HEK293 (cell line): Measurements from ENCODE around the gene MLXIPL.

Source experiments
- CTCF ChIP-seq: fragments of 450-650 bp; formaldehyde crosslinking; IDR thresholded peaks from 2 replicates; pipeline ENCODE4 v1.5.1; 2016; ENCODE audit warnings: missing biosample characterization, missing genetic modification characterization
- HIC1 ChIP-seq: fragments of 450-650 bp; formaldehyde crosslinking; IDR thresholded peaks from 2 replicates; pipeline ENCODE4 v1.5.1; 2016; ENCODE audit warnings: missing biosample characterization, missing genetic modification characterization
- PRDM1 ChIP-seq: fragments of 450-650 bp; formaldehyde crosslinking; IDR thresholded peaks from 2 replicates; pipeline ENCODE4; 2016; ENCODE audit warnings: missing biosample characterization, missing genetic modification characterization
- YY1 ChIP-seq: fragments of 450-650 bp; formaldehyde crosslinking; IDR thresholded peaks from 2 replicates; pipeline ENCODE4 v1.5.1; 2018; ENCODE audit warnings: missing biosample characterization, missing genetic modification characterization
- ZBTB11 ChIP-seq: fragments of 450-650 bp; formaldehyde crosslinking; conservative IDR thresholded peaks from 2 replicates; pipeline ENCODE4 v1.5.1; 2016; ENCODE audit warnings: low read depth, missing biosample characterization, missing genetic modification characterization
- ZBTB8A ChIP-seq: fragments of 450-650 bp; formaldehyde crosslinking; IDR thresholded peaks from 2 replicates; pipeline ENCODE4 v1.5.1; 2016; ENCODE audit warnings: missing biosample characterization, missing genetic modification characterization
- ZNF280D ChIP-seq: fragments of 450-650 bp; formaldehyde crosslinking; IDR thresholded peaks from 2 replicates; pipeline ENCODE4 v1.5.1; 2016; ENCODE audit warnings: missing biosample characterization, missing genetic modification characterization
- ZNF362 ChIP-seq: fragments of 450-650 bp; formaldehyde crosslinking; IDR thresholded peaks from 2 replicates; pipeline ENCODE4 v1.5.1; 2016; ENCODE audit warnings: missing biosample characterization, missing genetic modification characterization
- ZNF530 ChIP-seq: fragments of 450-650 bp; formaldehyde crosslinking; IDR thresholded peaks from 2 replicates; pipeline ENCODE4 v1.5.1; 2016; ENCODE audit warnings: low read depth, missing biosample characterization, missing genetic modification characterization
- ZNF548 ChIP-seq: fragments of 450-650 bp; formaldehyde crosslinking; IDR thresholded peaks from 2 replicates; pipeline ENCODE4 v1.5.1; 2016; ENCODE audit warnings: missing biosample characterization, missing genetic modification characterization
- ZNF623 ChIP-seq: fragments of 450-650 bp; formaldehyde crosslinking; IDR thresholded peaks from 2 replicates; pipeline ENCODE4 v1.5.1; 2016; ENCODE audit warnings: missing biosample characterization, missing genetic modification characterization
- ZNF639 ChIP-seq: fragments of 450-650 bp; formaldehyde crosslinking; IDR thresholded peaks from 2 replicates; pipeline ENCODE4 v1.5.1; 2016; ENCODE audit warnings: missing biosample characterization, missing genetic modification characterization

GRCh38 chr7:73622909-73623797 is 1.2 kb downstream of the MLXIPL start:
- no peak for TF ChIP-seq YY1 (tag by site-specific recombination)
- TF ChIP-seq ZNF530, result no peak
- no peak for TF ChIP-seq ZNF623
- no peak for TF ChIP-seq ZBTB11
- TF ChIP-seq ZNF362, result no peak
- TF ChIP-seq CTCF (tag by site-specific recombination), result no peak
- TF ChIP-seq ZNF639 (tag by site-specific recombination), result no peak
- TF ChIP-seq PRDM1 (tag by site-specific recombination), result no peak
- no peak for TF ChIP-seq HIC1 (tag by site-specific recombination)
- TF ChIP-seq ZNF280D (tag by site-specific recombination), result no peak
- no peak for TF ChIP-seq ZBTB8A (tag by site-specific recombination)
- TF ChIP-seq ZNF548 (tag by site-specific recombination), result no peak
